ENCODE results near the gene FAM241B. TPM values are rescaled to one million over a fixed set of nuclear protein-coding genes. Genes with fewer than 3 reads are reported as not detected.

The FAM241B gene
- total RNA-seq, 1 donor from 2014 or later: 12.5 TPM

DNA sequence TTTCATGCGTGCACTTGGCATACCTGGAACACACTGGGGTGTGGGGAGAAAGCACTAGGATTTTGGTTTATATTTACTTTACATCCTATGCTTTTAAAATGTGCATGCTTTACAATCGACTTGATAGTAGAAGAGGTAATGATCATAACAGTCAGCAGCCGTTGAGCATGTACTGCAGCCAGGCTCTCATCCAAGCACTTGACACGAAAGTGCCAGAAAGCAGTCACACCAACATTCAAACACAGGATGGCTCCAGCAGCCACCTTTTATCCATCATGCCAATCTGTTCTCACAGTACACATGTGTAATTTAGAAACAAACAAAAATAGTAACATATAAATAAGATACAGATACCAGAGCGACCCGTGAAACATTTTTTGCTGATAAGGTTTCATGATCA, 1.2 kb upstream of the FAM241B start:
- TF ChIP-seq, protein P1, sequence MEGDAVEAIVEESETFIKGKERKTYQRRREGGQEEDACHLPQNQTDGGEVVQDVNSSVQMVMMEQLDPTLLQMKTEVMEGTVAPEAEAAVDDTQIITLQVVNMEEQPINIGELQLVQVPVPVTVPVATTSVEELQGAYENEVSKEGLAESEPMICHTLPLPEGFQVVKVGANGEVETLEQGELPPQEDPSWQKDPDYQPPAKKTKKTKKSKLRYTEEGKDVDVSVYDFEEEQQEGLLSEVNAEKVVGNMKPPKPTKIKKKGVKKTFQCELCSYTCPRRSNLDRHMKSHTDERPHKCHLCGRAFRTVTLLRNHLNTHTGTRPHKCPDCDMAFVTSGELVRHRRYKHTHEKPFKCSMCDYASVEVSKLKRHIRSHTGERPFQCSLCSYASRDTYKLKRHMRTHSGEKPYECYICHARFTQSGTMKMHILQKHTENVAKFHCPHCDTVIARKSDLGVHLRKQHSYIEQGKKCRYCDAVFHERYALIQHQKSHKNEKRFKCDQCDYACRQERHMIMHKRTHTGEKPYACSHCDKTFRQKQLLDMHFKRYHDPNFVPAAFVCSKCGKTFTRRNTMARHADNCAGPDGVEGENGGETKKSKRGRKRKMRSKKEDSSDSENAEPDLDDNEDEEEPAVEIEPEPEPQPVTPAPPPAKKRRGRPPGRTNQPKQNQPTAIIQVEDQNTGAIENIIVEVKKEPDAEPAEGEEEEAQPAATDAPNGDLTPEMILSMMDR (conservative IDR thresholded peaks at IDR 0.05): no peak

DNA sequence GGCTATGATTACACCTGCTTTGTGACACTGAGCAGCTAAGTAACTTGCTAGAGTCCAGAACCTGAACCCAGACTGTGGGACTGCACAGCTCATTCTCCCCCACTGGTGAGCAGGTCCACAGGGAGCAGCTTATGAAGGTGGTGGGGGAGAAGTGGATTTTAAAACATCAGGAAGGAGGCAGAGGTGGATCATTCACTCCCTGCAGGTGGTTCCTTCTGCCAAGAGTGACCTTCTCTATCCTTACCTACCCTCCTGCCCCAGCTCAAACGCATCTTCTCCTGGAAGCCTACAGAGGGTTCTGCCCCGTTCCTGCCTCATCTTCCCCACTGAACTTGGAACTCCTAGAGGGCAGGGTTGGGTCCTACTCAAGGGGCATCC, 539 bp upstream of the FAM241B start:
- Mint-ChIP-seq H3K36me3 (ENCODE audit: low read depth) (peaks cover 6% of the 10 kb centered on the region), H3K9me3 (peaks cover 4% of the 10 kb centered on the region), H3K27ac (ENCODE audit: unreplicated experiment) (no peak overlapping the region), H3K27me3 (ENCODE audit: low read depth) (peaks cover 46% of the 10 kb centered on the region), H3K4me3 (peak overlapping the region; percentile 70), H3K4me1 (peaks cover 6% of the 10 kb centered on the region)
- TF ChIP-seq, protein P1 (conservative IDR thresholded peaks at IDR 0.05): no peak
- no peak for DNase-seq (ENCODE audit: low read depth, low spot score)

More for the DNA sequence above, 1.2 kb upstream of the FAM241B start:
- DNase-seq (ENCODE audit: low read depth, low spot score): no peak
- peaks cover 6% of the 10 kb centered on the region for H3K9me3 Mint-ChIP-seq
- no peak overlapping the region for H3K27ac Mint-ChIP-seq (ENCODE audit: unreplicated experiment)
- peaks cover 6% of the 10 kb centered on the region for H3K36me3 Mint-ChIP-seq (ENCODE audit: low read depth)
- H3K4me1 Mint-ChIP-seq: peaks cover 6% of the 10 kb centered on the region
- H3K27me3 Mint-ChIP-seq (ENCODE audit: low read depth): peaks cover 52% of the 10 kb centered on the region
- peak overlapping the region; percentile 70 for H3K4me3 Mint-ChIP-seq

DNA sequence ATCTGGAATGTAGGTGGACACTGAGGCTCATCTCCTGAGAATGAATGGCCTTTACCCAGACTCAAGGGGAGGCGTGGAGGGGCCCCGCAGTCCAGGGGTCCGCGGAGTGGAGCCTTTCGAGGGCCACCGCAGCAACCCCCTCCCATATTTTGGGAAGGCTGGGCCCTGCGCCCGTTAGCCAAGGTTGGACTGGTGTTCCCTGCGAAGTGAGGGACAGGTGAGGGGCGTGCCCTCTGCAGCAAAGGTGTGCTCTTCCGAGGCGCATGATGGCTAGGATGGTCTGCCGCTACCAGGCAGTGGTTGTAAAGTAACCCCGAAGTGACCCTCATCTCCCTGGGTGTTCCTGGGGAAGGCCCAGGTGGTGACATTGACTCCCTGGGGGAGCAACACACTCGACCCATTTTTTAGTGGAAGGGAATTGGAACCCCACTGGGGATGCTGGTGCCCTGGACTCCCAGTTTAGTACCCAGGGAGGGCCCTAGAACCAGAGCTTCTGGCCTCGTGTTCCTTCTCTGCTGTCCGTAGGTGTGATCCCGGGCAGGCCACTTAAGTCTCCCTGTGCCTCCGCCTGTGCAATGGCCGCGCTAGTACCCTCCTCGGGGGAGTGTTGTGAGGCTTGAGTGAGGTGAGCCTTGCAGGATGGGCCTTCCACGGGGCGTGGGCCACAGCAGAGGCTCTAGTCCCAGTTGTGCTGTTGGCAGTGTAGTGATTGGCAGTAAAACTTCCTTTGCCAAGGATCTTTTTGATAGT, 779 bp downstream of the FAM241B start:
- Mint-ChIP-seq H3K27me3 (ENCODE audit: low read depth) (peaks cover 40% of the 10 kb centered on the region), H3K9me3 (peaks cover 4% of the 10 kb centered on the region), H3K4me1 (peaks cover 6% of the 10 kb centered on the region), H3K36me3 (ENCODE audit: low read depth) (peaks cover 6% of the 10 kb centered on the region), H3K27ac (ENCODE audit: unreplicated experiment) (no peak overlapping the region), H3K4me3 (peak overlapping the region; percentile 48)
- DNase-seq (ENCODE audit: low read depth, low spot score): no peak
- TF ChIP-seq, protein P1 (conservative IDR thresholded peaks at IDR 0.05): no peak

DNA sequence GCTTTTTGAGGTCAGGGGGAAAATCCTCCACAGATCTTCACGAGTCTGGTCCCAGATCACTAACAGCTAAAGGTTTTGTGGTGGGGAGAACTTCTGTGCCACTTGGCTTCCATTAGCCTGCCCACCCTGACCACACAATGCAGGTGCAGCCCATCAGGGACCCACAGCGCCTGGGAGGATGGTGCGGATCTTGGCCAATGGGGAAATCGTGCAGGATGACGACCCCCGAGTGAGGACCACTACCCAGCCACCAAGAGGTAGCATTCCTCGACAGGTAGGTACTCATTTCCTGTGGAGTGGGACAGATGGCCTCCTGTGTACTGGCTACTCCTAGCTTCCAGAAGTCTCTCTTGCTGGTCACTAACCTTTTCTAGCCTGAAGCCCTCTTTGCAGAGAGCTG, 1.5 kb downstream of the FAM241B start:
- peaks cover 34% of the 10 kb centered on the region for H3K27me3 Mint-ChIP-seq (ENCODE audit: low read depth)
- peaks cover 6% of the 10 kb centered on the region for H3K4me1 Mint-ChIP-seq
- DNase-seq (ENCODE audit: low read depth, low spot score): no peak
- H3K27ac Mint-ChIP-seq (ENCODE audit: unreplicated experiment): no peak overlapping the region
- peak overlapping the region; percentile 48 for H3K4me3 Mint-ChIP-seq
- TF ChIP-seq, protein P1 (conservative IDR thresholded peaks at IDR 0.05): no peak
- H3K36me3 Mint-ChIP-seq (ENCODE audit: low read depth): peaks cover 6% of the 10 kb centered on the region
- no peaks in the 10 kb centered on the region for H3K9me3 Mint-ChIP-seq

DNA sequence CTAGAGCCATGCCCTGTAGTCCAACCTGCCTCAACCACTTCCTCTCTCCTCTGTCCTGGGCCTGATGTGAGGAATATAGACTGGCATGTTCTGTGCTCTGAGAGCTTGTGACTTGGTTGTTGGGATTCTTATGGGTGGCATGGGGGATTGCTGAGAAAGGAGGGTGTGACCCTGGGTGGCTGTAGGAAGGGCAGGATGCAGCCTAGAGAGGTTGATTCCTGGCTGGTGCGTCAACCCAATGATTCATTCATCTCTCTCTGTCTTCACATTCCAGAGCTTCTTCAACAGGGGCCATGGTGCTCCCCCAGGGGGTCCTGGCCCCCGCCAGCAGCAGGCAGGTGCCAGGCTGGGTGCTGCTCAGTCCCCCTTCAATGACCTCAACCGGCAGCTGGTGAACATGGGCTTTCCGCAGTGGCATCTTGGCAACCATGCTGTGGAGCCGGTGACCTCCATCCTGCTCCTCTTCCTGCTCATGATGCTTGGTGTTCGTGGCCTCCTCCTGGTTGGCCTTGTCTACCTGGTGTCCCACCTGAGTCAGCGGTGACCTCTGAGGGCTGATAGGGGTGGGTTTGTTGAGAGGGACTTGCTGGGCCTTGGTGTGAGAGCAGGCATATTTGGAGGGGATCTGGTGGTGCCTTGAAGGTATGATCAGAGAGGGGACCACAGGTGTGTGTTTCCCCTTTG, 2.6 kb downstream of the FAM241B start:
- DNase-seq (ENCODE audit: low read depth, low spot score): no peak
- Mint-ChIP-seq H3K36me3 (ENCODE audit: low read depth) (peaks cover 6% of the 10 kb centered on the region), H3K4me1 (peaks cover 6% of the 10 kb centered on the region), H3K27ac (ENCODE audit: unreplicated experiment) (no peak overlapping the region), H3K9me3 (no peaks in the 10 kb centered on the region), H3K4me3 (peak overlapping the region; percentile 58), H3K27me3 (ENCODE audit: low read depth) (peaks cover 29% of the 10 kb centered on the region)
- TF ChIP-seq, protein P1 (conservative IDR thresholded peaks at IDR 0.05): no peak
